ENCODE data around the gene RSAD2. TPM values are rescaled to one million over a fixed set of nuclear protein-coding genes. Genes with fewer than 3 reads are reported as not detected.

Gene RSAD2
- polyA plus RNA-seq, 2 of the 4 experiments (the other 2 are of a cell fraction) = 0.03 to 0.06 TPM

DNA sequence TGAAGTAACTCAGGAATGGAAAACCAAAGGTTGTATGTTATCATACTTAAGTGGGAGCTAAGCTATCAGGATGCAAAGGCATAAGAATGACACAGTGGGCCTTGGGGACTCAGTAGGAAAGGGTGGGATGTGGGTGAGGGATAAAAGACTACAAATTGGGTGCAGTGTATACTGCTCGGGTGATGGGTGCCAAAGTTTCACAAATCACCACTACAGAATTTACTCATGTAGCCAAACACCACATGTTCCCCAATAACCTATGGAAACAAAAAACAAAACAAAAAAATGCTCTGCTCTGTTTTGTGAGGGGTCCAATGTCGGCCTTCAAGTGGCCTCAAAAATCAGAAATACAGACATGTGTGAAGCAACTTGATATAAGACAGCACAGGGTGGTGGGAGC, 30.7 kb downstream of the RSAD2 start:
- 26% methylated on average over 2 of the region's 2 CpGs for WGBS (ENCODE audit: missing lambda C conversion rate)
- Histone ChIP-seq H3K27ac (no peak overlapping the region), H3K9me3 (no peaks in the 10 kb centered on the region), H3K4me3 (no peak overlapping the region), H3K4me1 (no peaks in the 10 kb centered on the region), H3K4me2 (no peak overlapping the region)
- ChIA-PET CTCF (interaction anchor here (1.0 to 4.7 kb wide), 5 partner anchors 8 to 189 kb away, joined by 4 to 25 read pairs (median 4); partner anchors contain the start of gene RNF144A), POLR2A (no interaction called here)
- TF ChIP-seq, protein P1, sequence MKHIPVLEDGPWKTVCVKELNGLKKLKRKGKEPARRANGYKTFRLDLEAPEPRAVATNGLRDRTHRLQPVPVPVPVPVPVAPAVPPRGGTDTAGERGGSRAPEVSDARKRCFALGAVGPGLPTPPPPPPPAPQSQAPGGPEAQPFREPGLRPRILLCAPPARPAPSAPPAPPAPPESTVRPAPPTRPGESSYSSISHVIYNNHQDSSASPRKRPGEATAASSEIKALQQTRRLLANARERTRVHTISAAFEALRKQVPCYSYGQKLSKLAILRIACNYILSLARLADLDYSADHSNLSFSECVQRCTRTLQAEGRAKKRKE (CRISPR knock-in tag; IDR thresholded peaks at IDR 0.05; ENCODE audit: low read depth) = no peak
- no peak for TF ChIP-seq CBX8 (IDR thresholded peaks at IDR 0.05)
- TF ChIP-seq, protein P2, sequence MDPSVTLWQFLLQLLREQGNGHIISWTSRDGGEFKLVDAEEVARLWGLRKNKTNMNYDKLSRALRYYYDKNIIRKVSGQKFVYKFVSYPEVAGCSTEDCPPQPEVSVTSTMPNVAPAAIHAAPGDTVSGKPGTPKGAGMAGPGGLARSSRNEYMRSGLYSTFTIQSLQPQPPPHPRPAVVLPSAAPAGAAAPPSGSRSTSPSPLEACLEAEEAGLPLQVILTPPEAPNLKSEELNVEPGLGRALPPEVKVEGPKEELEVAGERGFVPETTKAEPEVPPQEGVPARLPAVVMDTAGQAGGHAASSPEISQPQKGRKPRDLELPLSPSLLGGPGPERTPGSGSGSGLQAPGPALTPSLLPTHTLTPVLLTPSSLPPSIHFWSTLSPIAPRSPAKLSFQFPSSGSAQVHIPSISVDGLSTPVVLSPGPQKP (IDR thresholded peaks at IDR 0.05; ENCODE audit: low read depth, low read length) = no peak
- TF ChIP-seq KDM5A (IDR thresholded peaks at IDR 0.05) = no peak
- no peak for TF ChIP-seq RCOR1 (IDR thresholded peaks at IDR 0.05; ENCODE audit: low read depth, low read length)
- TF ChIP-seq, protein P3, sequence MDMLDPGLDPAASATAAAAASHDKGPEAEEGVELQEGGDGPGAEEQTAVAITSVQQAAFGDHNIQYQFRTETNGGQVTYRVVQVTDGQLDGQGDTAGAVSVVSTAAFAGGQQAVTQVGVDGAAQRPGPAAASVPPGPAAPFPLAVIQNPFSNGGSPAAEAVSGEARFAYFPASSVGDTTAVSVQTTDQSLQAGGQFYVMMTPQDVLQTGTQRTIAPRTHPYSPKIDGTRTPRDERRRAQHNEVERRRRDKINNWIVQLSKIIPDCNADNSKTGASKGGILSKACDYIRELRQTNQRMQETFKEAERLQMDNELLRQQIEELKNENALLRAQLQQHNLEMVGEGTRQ (IDR thresholded peaks at IDR 0.05) = no peak
- no peak for TF ChIP-seq HOXA7 (CRISPR knock-in tag; IDR thresholded peaks at IDR 0.05)
- TF ChIP-seq, protein P4, sequence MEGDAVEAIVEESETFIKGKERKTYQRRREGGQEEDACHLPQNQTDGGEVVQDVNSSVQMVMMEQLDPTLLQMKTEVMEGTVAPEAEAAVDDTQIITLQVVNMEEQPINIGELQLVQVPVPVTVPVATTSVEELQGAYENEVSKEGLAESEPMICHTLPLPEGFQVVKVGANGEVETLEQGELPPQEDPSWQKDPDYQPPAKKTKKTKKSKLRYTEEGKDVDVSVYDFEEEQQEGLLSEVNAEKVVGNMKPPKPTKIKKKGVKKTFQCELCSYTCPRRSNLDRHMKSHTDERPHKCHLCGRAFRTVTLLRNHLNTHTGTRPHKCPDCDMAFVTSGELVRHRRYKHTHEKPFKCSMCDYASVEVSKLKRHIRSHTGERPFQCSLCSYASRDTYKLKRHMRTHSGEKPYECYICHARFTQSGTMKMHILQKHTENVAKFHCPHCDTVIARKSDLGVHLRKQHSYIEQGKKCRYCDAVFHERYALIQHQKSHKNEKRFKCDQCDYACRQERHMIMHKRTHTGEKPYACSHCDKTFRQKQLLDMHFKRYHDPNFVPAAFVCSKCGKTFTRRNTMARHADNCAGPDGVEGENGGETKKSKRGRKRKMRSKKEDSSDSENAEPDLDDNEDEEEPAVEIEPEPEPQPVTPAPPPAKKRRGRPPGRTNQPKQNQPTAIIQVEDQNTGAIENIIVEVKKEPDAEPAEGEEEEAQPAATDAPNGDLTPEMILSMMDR (IDR thresholded peaks at IDR 0.05) = no peak
- no peak for TF ChIP-seq PHF8 (IDR thresholded peaks at IDR 0.05; ENCODE audit: borderline replicate concordance, low read depth)
- no peak for TF ChIP-seq HOXB13 (CRISPR knock-in tag; IDR thresholded peaks at IDR 0.05; ENCODE audit: low read depth)
- TF ChIP-seq NFE2L2 (conservative IDR thresholded peaks at IDR 0.05; ENCODE audit: low read length) = no peak
- TF ChIP-seq RARB (CRISPR knock-in tag; IDR thresholded peaks at IDR 0.05) = no peak
- ATAC-seq = no peak
- DNase-seq (ENCODE audit: low read depth in 1 of 2, low spot score in 1 of 2) = no peak
- FAIRE-seq = no peak

DNA sequence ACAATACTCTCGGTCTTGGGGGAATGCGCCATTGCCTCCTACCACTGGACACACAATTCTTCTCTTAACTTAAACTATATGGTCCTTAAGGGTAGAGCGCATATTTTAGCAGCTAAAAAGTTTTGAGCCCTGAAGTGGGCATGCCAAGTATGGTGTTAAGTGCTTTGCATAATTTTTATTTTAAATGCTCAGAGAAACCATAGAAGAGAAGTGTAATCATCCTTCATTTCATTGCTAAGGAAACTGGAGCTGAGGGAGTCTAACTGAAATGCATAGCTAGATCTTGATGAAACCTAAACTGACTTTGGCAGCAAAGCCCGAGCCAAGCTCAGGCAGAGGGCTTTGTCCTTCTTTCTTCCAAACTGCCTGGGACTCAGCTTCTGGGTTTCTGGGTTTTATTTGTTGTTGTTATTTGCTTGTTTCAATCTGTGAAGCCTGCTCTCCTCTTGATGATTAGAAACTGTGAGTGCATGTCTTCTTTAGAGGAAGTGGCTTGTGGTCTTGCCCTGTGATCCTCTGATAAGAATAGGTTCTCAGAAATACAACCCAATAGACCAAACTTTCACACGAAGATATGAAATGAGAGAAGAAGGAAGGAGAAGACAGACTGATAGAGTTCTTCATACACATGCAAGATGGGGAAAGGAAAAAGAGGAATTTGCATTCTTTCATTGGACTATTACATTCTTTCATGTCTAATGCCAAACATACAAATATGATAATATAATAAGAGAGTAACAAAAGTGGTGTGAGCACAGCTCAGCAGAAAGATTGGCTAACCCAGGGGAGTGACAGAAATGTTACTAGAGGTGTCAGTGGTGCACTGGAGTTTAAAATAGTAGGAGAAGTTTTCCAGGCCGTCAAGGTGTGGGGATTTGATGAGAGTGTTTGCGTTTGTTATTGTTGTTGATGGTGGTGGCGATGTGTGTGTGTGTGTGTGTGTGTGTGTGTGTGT, 32.1 kb downstream of the RSAD2 start:
- no peak overlapping the region for H3K27ac ChIP-seq
- TF ChIP-seq, protein P5, sequence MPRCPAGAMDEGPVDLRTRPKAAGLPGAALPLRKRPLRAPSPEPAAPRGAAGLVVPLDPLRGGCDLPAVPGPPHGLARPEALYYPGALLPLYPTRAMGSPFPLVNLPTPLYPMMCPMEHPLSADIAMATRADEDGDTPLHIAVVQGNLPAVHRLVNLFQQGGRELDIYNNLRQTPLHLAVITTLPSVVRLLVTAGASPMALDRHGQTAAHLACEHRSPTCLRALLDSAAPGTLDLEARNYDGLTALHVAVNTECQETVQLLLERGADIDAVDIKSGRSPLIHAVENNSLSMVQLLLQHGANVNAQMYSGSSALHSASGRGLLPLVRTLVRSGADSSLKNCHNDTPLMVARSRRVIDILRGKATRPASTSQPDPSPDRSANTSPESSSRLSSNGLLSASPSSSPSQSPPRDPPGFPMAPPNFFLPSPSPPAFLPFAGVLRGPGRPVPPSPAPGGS (IDR thresholded peaks at IDR 0.05) = no peak
- TF ChIP-seq HEYL (CRISPR knock-in tag; IDR thresholded peaks at IDR 0.05) (no peak), HDAC2 (IDR thresholded peaks at IDR 0.05) (no peak), FOXS1 (CRISPR knock-in tag; IDR thresholded peaks at IDR 0.05) (no peak), POLR2AphosphoS2 (conservative IDR thresholded peaks at IDR 0.05; ENCODE audit: low read length) (no peak), JUNB (IDR thresholded peaks at IDR 0.05) (no peak), MAZ (IDR thresholded peaks at IDR 0.05; ENCODE audit: borderline replicate concordance, low read depth, low read length) (no peak)
- TF ChIP-seq, protein P6, sequence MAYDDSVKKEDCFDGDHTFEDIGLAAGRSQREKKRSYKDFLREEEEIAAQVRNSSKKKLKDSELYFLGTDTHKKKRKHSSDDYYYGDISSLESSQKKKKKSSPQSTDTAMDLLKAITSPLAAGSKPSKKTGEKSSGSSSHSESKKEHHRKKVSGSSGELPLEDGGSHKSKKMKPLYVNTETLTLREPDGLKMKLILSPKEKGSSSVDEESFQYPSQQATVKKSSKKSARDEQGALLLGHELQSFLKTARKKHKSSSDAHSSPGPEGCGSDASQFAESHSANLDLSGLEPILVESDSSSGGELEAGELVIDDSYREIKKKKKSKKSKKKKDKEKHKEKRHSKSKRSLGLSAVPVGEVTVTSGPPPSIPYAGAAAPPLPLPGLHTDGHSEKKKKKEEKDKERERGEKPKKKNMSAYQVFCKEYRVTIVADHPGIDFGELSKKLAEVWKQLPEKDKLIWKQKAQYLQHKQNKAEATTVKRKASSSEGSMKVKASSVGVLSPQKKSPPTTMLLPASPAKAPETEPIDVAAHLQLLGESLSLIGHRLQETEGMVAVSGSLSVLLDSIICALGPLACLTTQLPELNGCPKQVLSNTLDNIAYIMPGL (CRISPR knock-in tag; IDR thresholded peaks at IDR 0.05; ENCODE audit: borderline replicate concordance) = no peak
- TF ChIP-seq, protein P3 (IDR thresholded peaks at IDR 0.05) = no peak
- H3K4me3 ChIP-seq = no peak overlapping the region
- H3K4me1 ChIP-seq = no peaks in the 10 kb centered on the region
- no peak overlapping the region for H3K4me2 ChIP-seq
- FAIRE-seq (no peak), DNase-seq (ENCODE audit: low read depth in 1 of 2, low spot score in 1 of 2) (no peak), ATAC-seq (no peak)
- 24% methylated on average over 8 of the region's 8 CpGs for WGBS (ENCODE audit: missing lambda C conversion rate)
- H3K9me3 ChIP-seq = no peaks in the 10 kb centered on the region
- CTCF ChIA-PET = interaction anchor here (0.6 to 2.7 kb wide), 4 partner anchors 7 to 1579 kb away, joined by 3 to 15 read pairs (median 4); partner anchors contain the start of gene RNF144A
- POLR2A ChIA-PET = no interaction called here
